Activated CD4-positive, CD25-positive, alpha-beta regulatory T cell (primary cell): ENCODE measurements around the gene SPINK2.

Experiments
- DNase-seq, 4 experiments: peaks; one replicate each; lab custom pipeline; 2025; lab: John Stamatoyannopoulos, UW

SPINK2 gene

GRCh38 chr4:56821381-56822243 lies at the start of gene SPINK2:
Gene SPINK2 (minus strand): TSS chr4:56821701. CDS start chr4:56821662, 39 bp downstream.
- DNase-seq, result peak; percentile 32 to 52 (median 46)

- no peak for DNase-seq
These were observed 49.4 kb upstream of the SPINK2 start for GRCh38 chr4:56870946-56871345.

DNA sequence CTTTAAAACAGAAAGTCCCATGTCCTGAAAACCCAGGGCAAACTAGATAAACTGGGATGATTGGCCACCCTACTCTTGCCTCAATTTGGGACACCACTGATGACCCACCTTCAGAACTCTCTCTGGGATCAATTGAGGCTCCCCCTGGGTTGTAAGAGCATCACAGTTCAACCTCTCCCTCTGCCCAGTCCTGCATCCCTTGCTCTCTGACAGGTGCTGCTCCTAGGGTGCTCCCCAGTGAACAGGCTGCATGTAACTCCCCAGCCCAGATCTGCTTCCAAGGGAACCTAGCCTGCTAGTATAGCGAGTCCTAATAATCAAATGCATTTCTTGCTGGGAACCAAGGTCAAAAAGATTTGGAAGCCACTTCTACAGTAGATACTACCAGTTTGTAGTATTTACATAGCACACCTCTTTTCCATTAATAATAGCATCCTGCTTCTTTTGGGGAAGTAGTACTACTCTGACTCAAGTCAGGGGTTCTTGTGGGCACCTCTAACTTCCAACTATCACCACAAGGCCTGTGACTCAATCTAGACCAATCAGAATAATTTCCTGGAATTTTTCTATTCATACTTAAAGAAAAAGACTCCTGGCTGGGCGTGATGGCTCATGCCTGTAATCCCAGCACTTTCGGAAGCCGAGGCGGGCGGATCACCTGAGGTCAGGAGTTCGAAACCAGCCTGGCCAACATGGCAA lies 42.1 kb upstream of the SPINK2 start:
- DNase-seq, result no peak

DNA sequence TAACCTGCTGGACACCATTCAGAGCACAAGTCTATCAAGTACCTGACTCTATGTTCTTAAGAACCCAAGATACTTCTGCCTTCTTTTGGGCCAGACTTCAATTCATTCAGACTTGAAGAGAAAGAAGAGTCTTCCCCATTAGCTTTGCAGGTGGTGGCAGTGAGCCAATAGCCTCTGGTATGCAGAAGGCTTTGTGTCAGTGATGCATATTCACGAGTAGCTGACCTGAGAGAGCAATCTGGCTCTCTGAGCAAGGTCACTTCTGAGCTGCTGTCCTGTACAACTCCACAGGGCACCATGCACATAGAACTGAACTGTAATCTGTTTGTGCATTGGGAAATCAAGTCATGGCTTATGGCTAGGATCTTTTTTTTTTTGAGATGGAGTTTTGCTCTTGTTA lies 39.9 kb upstream of the SPINK2 start:
- no peak for DNase-seq

- no peak for DNase-seq
These were observed 39.3 kb upstream of the SPINK2 start for GRCh38 chr4:56860781-56861180.

DNA sequence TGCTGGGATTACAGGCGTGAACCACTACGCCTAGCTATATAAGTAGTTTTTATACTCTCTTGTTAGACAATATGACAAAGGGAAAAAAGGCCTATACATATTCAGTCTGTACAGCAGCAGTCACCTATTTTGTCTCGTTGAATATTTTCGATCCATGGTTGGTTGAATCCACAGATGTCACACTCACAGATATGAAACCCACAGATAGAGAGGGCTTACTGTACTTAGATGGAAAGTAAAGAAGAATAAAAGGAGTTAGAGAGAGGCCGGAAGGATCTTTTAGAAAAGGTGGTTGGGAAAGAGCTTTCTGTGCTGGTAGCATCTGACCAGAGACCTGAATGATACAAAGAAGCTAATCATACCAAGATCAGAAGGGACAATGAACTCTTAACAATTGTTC lies 38.3 kb upstream of the SPINK2 start:
- no peak for DNase-seq

GRCh38 chr4:56857601-56858309 lies 36.3 kb upstream of the SPINK2 start:
- DNase-seq, result no peak

GRCh38 chr4:56856656-56857055 lies 35.2 kb upstream of the SPINK2 start:
- DNase-seq, result no peak

GRCh38 chr4:56850910-56851309 lies 29.4 kb upstream of the SPINK2 start:
- no peak for DNase-seq

DNA sequence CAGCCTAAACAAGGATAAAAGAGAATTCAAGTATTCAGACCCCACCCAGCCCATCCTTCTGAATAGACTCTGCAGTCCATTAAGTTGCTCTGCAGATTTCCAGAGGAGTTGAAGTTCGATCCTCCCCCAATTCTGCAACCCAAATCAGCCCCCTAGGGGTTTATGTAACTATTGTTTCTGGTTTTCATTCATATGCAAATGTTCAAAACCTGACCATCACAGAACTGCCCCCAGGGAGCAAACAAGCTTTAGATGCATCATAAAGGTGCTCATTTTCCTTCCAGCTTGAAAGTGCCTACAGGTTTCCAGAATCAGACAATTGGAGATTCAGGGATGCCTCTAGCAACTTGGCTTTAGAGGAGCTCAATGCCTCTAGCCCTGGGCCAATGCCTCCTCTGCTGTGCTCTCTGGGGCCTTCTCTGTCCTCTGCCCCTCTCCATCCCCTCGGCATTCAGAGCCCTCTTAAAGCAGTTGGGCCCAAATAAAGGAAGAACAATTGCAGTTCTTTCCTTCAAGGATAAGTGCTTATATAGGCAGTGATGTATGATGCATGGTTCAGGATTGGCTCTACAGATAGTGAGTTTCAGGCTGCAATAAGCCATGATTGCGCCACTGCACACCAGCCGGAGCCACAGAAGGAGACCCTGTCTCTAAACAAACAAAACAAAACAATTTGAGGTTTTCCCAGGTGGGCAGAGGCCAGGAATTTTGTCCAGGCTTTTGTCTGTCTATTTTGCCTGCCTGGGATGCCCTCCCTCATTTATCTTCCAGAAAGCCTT lies 23.5 kb upstream of the SPINK2 start:
- DNase-seq, result no peak

DNA sequence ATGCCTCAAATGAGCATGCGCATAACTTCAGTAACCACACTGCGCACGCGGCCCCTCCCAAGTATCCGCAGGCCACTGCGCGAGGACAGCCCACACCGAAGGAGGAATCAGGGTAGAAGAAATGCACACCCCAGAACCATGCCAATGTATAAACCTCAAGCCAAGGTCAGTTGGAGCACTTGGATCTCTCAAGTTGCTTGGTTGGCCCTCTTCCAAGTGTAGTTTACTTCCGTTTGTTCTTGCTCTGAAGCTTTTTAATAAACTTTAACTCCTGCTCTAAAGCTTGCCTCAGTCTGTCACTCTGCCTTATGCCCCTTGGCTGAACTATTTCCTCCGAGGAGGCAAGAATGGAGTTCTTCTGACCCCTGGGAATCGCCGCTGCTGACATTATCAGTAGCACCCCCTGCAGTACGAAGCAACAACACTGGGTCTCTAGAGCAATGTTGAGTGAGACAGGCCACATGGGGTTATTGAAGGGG lies 22.0 kb upstream of the SPINK2 start:
- no peak for DNase-seq

DNA sequence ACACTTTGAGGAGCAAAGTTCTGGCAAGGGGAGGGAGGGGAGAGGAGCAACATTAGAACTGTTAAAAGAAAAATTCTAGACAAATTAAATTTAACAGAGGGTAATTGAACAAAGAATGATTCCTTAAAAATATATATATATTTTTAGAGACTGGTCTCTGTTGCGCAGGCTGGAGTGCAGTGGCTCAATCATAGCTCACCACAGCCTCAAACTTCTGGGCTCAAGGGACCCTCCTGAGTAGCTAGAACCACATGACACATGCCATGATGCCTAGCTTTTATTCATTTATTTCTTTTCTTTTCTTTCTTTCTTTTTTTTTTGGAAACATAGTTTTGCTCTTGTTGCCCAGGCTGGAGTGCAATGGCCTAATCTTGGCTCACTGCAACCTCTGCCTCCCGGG lies 19.1 kb upstream of the SPINK2 start:
- no peak for DNase-seq

- no peak for DNase-seq
These were observed 7.5 kb upstream of the SPINK2 start for GRCh38 chr4:56828784-56829535.

- no peak for DNase-seq
These were observed 2.6 kb upstream of the SPINK2 start for GRCh38 chr4:56823933-56824600.

GRCh38 chr4:56818797-56819196 lies 2.7 kb downstream of the SPINK2 start:
- no peak for DNase-seq

DNA sequence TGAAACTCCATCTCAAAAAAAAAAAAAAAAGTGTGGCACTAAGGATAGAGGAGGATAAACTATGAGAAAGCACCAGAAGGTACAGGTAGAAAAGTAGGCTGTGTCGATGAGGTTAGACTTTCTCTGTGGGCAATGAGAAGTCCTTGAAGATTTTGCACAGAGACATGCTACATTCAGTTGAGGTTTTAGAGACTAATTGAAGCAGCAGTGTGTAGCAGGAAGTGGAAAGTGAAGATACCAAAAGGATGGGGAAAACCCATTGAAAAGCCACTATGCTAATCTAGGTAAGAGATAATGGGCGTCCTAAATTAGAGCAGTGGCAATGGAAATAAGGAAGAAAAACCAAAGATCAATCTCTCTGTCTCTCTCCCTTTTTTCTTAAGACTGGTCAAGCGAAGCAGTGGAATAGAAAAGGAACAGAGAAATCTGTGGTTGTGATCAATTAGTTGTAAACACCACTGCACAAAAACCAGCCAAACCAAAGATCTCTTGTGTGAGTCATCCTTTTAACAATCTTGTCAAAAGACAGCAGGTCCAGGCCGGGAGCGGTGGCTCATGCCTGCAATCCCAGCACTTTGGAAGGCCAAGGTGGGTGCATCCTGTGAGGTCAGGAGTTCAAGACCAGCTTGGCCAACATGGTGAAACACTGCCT lies 3.5 kb downstream of the SPINK2 start:
- peak in 1 of 4 experiments; percentile 2 for DNase-seq

GRCh38 chr4:56806666-56807065 lies 14.8 kb downstream of the SPINK2 start:
- no peak for DNase-seq

DNA sequence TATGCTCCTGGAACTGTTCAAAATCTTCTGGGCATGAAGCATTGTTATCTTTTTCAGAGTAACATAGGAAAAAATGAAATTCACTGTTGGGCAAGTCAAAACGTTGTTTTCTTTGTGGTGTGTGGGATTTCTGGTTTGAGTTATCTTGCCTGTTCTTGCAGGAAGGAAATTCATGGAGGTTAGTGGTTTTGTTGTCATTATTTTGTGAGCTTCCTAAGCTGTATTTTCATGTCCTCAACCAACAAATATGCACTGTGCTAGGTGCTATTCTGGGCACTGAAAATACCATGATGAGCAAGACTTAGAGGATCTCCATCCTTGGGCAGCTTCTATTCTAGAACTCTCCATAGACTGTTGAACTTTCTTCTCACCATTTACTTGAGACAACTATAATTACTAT lies 16.9 kb downstream of the SPINK2 start:
- DNase-seq, result no peak

- no peak for DNase-seq
These were observed 18.0 kb downstream of the SPINK2 start for GRCh38 chr4:56803471-56803870.
